Dedifferentiated amniotic fluid mesenchymal stem cell (primary cell): Measurements from ENCODE around the gene GJA4.

Experiments used
- DNase-seq: peaks from one replicate; pipeline ENCODE4 v3.0.0-alpha.2; 2016; ENCODE audit errors: extremely low spot score

The GJA4 gene

GRCh38 chr1:34792868-34793727 lies at the start of gene GJA4:
Gene GJA4 (plus strand): TSS chr1:34792999. CDS start chr1:34794214, 1,215 bp downstream.
- no peak for DNase-seq

- no peak for DNase-seq
Measured at GRCh38 chr1:34743775-34744174, 49.0 kb upstream of the GJA4 start.

- DNase-seq: no peak
Measured at GRCh38 chr1:34744851-34745250, 47.9 kb upstream of the GJA4 start.

- no peak for DNase-seq
Measured at GRCh38 chr1:34745666-34746065, 47.1 kb upstream of the GJA4 start.

- no peak for DNase-seq
Measured at GRCh38 chr1:34746101-34746500, 46.7 kb upstream of the GJA4 start.

- no peak for DNase-seq
Measured at GRCh38 chr1:34746785-34747637, 45.8 kb upstream of the GJA4 start.

- DNase-seq: no peak
Measured at GRCh38 chr1:34747638-34747941, 45.2 kb upstream of the GJA4 start.

GRCh38 chr1:34749992-34750391 lies 42.8 kb upstream of the GJA4 start:
- DNase-seq: no peak

- no peak for DNase-seq
Measured at GRCh38 chr1:34750610-34751009, 42.2 kb upstream of the GJA4 start.

GRCh38 chr1:34753163-34753562 lies 39.6 kb upstream of the GJA4 start:
- no peak for DNase-seq

- no peak for DNase-seq
Measured at GRCh38 chr1:34754964-34755637, 37.7 kb upstream of the GJA4 start, which contains the start of gene GJB5. Gene GJB5 (plus strand): TSS chr1:34755047. CDS start chr1:34757331, 2,284 bp downstream.

- no peak for DNase-seq
Measured at GRCh38 chr1:34755961-34756360, 36.8 kb upstream of the GJA4 start.

- DNase-seq: no peak
Measured at GRCh38 chr1:34757386-34757785, 35.4 kb upstream of the GJA4 start.

GRCh38 chr1:34758751-34759150 lies 34.0 kb upstream of the GJA4 start:
- DNase-seq: no peak

GRCh38 chr1:34759503-34760357 lies 33.1 kb upstream of the GJA4 start, which contains the start of gene GJB4:
Gene GJB4 (plus strand): TSS chr1:34759740. CDS start chr1:34761255, 1,515 bp downstream.
- no peak for DNase-seq

- no peak for DNase-seq
Measured at GRCh38 chr1:34761176-34761761, 31.5 kb upstream of the GJA4 start.

GRCh38 chr1:34761776-34762307 lies 31.0 kb upstream of the GJA4 start:
- no peak for DNase-seq

- DNase-seq: no peak
Measured at GRCh38 chr1:34762474-34763141, 30.2 kb upstream of the GJA4 start.

GRCh38 chr1:34763142-34763781 lies 29.5 kb upstream of the GJA4 start:
- no peak for DNase-seq

- no peak for DNase-seq
Measured at GRCh38 chr1:34768856-34769255, 23.9 kb upstream of the GJA4 start.
